ENCODE results near the gene PPP4R4.
"Not testable (repeated sequence)": the region's sequence is repeated elsewhere in the genome, so short reads cannot be mapped to it uniquely, and the experiment has no call there.

Gene PPP4R4

GRCh38 chr14:94269156-94269555 is 95.0 kb downstream of the PPP4R4 start:
- no peak overlapping the region for H3K4me3 ChIP-seq (ENCODE audit: low read depth, low read length)
- DNase-seq (ENCODE audit: low read depth) = no peak

GRCh38 chr14:94276898-94277561 is 102.9 kb downstream of the PPP4R4 start:
- not testable (repeated sequence) for DNase-seq (ENCODE audit: low read depth); H3K4me3 ChIP-seq (ENCODE audit: low read depth, low read length)

More at GRCh38 chr14:94269156-94269555, 95.0 kb downstream of the PPP4R4 start:
- no peak for TF ChIP-seq CTCF (IDR thresholded peaks at IDR 0.05; ENCODE audit: control insufficient read depth, extremely low read depth, insufficient read depth)

GRCh38 chr14:94278731-94279130 is 104.6 kb downstream of the PPP4R4 start:
- TF ChIP-seq CTCF (IDR thresholded peaks at IDR 0.05; ENCODE audit: control insufficient read depth, extremely low read depth, insufficient read depth) = no peak
- no peak for DNase-seq (ENCODE audit: low read depth)

GRCh38 chr14:94282991-94283723 is 109.0 kb downstream of the PPP4R4 start:
- H3K4me3 ChIP-seq (ENCODE audit: low read depth, low read length) = no peak overlapping the region
- no peak for TF ChIP-seq CTCF (IDR thresholded peaks at IDR 0.05; ENCODE audit: control insufficient read depth, extremely low read depth, insufficient read depth)
- no peak for DNase-seq (ENCODE audit: low read depth)

More at GRCh38 chr14:94278731-94279130, 104.6 kb downstream of the PPP4R4 start:
- H3K4me3 ChIP-seq (ENCODE audit: low read depth, low read length) = no peak overlapping the region

GRCh38 chr14:94284221-94284620 is 110.1 kb downstream of the PPP4R4 start:
- no peak overlapping the region for H3K4me3 ChIP-seq (ENCODE audit: low read depth, low read length)
- TF ChIP-seq CTCF (IDR thresholded peaks at IDR 0.05; ENCODE audit: control insufficient read depth, extremely low read depth, insufficient read depth) = no peak
- DNase-seq (ENCODE audit: low read depth) = no peak

- no peak for DNase-seq (ENCODE audit: low read depth)
- H3K4me3 ChIP-seq (ENCODE audit: low read depth, low read length) = no peak overlapping the region
- no peak for TF ChIP-seq CTCF (IDR thresholded peaks at IDR 0.05; ENCODE audit: control insufficient read depth, extremely low read depth, insufficient read depth)
Measured at GRCh38 chr14:94285158-94285557, 111.0 kb downstream of the PPP4R4 start.

- H3K4me3 ChIP-seq (ENCODE audit: low read depth, low read length) = no peak overlapping the region
- DNase-seq (ENCODE audit: low read depth) = no peak
- no peak for TF ChIP-seq CTCF (IDR thresholded peaks at IDR 0.05; ENCODE audit: control insufficient read depth, extremely low read depth, insufficient read depth)
Measured at GRCh38 chr14:94288610-94289465, 114.7 kb downstream of the PPP4R4 start.

All from LNCaP clone FGC (cell line).